NOMO-1 treated with dmso at 0.1 percent for 144 hours (cell line): ENCODE data around the gene C10orf105.

Experiments
- DNase-seq: peaks from one replicate; lab custom pipeline; 2025; ENCODE audit not compliant: unreplicated experiment; lab: John Stamatoyannopoulos, UW

The C10orf105 gene

DNA sequence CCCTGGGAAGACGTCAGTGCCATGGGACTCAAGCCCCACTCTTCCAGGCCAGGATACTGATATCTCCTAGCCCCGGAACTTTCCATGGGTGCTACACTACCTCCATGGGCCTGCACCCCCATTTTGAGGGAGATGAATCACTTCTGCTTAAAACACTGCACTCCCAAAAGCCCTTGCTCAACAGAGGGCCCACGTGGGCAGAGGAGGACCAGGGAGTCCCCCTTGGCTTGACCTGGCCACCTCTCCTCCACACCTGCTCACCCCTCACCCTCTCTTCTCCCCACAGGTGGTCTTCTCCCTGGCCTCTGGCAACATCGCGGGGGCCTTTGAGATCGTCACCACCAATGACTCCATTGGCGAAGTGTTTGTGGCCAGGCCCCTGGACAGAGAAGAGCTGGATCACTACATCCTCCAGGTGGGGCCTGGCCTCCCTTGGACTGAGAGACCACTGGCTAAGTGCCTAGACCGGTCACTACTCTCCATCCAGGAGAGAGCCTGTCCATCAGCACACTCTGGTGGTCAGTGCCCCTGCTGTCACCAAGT, 19.9 kb upstream of the C10orf105 start:
- no peak for DNase-seq

DNA sequence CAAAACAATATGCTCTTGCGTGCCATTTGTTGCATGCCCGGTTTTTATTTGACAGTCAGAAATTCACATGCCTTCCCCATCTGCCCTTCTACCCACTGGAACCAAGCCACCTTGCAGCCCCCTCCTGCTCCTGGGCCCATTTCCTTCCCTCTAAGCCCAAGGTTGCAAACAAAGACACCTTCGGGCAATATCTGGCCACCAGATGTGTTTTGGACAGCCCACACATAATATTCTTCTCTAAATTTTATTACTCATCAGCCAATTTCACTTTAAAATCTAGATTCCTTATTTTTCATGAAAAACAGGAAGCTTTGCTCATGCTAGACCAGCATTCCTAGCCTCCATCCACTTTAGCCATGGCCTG, 18.2 kb upstream of the C10orf105 start:
- no peak for DNase-seq

DNA sequence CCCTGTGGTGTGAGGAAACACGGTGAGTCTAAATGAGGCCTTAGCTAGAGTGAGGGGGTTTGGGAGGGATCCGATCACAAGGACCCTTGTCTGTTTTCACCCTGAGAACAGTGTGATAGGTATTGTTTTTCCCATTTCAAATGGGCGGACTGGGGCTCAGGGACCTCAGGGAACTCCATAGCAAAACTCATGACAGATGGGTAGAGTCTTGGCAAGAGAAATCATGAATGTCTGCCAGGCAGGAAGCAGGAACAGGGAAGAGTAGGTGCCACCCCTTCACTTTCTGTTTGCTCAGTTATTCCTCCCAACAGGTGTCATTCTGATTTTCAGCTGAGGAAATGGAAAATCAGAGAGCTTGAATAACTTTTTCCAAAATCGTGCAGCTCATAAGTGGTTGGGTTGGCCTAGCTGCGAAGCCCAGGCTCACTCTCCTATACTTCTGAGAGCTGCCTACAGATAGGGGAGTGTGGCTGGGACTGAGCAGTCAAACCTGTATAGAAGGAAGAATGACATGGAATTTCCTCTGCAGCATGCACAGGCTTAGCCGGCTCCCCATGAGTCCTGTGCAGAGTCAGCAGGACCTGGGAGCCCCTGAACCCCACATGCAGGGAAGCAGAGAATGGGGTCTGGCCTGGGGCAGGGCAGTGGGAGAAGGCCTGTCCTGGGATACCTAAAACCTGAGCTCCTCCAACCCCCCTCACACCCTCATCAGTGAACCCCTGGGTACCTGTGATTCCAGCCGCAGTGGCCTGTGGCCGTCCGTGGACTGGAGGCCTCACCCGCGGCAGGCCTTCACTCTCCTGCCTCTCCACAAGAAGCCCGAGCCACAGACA, 17.6 kb upstream of the C10orf105 start:
- no peak for DNase-seq

DNA sequence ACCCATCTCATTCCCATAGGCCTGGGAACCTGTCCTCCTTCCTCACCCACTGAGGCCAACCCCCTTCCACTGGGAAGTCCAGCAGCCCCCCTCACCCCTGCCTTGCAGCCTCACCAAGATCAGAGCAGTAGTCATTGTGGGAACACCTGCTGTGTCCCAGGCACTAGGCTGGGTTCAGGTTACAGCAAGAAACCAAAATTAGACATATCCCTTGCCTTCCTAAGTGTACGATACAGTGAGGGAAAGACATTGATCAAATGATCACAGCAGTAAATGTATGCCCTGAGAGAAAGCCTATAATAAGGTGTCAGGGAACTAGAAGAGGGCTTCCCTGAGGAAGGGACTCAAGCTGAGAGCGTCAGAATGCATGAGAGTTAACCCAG, 17.0 kb upstream of the C10orf105 start:
- no peak for DNase-seq

DNA sequence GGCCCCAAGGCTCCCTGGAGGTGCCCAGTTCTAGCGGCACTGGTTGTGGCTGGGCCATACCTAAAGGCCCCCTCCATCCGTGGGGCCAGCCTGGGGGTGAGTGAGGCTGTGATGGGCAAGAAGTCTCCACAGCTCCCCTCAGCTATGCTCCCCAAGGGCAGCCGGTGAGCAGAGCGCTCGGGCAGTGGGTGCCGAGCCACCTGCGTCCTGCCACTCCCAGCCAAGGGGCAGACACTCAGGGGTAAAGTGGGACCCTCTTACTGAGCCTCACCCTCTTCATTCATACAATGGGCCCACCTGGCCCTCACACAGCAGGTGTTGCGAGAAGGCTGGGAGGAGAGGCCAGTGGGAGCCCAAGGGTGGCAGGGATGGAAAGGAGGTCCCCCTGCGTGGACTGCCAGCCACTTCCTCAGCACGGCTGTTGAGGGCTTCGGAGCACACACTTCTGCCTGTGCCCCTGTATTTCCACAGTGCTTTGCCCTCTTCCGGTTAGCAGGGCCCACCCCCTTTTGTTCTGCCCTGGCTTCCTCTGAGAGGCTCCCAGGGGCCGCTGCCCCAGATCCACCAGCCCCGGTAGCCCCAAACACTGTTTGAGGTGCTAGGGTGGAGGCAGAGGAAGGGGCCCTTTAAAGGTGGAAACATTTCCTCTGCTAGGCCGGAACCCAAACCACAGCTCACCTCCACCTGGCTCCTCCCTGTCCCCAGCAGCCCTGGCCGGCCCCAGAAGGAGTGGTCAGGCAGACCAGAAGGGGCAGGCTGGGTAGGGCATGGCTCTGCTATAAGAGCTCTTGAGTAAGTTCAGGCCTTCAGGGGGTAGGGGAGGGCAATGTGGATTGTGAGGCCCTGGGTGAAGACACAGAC, 16.4 kb upstream of the C10orf105 start:
- DNase-seq = peak; percentile 51

DNA sequence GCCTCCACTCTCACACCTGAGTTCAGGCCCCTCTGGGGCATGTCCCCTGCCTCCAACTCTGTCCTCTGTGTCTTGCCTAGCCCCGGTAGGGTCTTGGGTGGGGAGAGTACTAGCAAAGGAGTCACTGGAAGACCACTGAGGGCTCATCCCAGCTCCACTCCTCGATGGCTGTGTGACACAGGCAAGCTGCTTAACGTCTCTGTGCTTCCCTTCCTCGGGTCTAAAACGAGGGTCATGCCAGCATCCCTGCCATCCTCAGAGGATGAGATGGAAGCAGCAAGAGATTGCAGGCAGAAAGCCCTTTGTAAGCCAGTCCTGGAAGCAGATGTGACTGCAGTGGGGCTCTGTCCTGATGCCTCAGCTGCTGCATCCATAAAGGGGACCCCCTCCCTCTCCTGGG, 15.2 kb upstream of the C10orf105 start:
- no peak for DNase-seq

DNA sequence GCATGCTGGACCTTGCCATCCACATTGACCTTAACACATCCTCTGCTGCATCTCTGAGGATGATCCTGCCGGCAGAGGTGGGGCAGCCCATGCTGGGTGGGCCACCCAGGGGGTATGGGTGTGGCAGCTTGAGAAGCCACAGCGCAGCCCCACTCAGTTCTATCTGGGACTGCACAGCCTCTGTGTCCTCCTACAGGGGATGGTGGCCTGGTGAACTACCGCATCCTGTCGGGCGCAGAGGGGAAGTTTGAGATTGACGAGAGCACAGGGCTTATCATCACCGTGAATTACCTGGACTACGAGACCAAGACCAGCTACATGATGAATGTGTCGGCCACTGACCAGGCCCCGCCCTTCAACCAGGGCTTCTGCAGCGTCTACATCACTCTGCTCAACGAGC, 12.2 kb upstream of the C10orf105 start:
- DNase-seq = no peak

DNA sequence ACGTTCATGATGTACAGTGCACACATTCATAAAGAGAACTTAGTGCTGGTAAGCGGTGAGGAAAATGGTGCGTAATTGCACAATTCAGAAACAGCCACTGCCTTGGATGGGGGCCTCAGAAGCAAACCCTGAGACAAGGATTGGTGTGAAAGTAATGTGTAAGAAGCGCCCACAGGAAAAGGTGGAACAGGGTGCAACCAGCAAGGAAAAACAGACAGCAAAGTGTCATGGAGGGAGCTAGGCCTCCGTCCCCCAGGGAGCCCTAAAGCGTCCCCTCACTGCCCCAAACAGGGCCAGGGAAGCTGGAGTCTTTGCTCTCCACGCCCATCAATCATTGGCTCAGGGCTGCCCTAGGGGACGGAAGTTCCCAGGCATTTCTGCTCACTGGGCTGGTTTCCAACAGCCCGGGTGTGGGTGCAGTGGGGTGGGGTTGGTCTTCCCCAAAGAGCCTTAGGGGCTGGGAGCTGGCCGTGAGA, 9.6 kb upstream of the C10orf105 start:
- peak; percentile 60 for DNase-seq

DNA sequence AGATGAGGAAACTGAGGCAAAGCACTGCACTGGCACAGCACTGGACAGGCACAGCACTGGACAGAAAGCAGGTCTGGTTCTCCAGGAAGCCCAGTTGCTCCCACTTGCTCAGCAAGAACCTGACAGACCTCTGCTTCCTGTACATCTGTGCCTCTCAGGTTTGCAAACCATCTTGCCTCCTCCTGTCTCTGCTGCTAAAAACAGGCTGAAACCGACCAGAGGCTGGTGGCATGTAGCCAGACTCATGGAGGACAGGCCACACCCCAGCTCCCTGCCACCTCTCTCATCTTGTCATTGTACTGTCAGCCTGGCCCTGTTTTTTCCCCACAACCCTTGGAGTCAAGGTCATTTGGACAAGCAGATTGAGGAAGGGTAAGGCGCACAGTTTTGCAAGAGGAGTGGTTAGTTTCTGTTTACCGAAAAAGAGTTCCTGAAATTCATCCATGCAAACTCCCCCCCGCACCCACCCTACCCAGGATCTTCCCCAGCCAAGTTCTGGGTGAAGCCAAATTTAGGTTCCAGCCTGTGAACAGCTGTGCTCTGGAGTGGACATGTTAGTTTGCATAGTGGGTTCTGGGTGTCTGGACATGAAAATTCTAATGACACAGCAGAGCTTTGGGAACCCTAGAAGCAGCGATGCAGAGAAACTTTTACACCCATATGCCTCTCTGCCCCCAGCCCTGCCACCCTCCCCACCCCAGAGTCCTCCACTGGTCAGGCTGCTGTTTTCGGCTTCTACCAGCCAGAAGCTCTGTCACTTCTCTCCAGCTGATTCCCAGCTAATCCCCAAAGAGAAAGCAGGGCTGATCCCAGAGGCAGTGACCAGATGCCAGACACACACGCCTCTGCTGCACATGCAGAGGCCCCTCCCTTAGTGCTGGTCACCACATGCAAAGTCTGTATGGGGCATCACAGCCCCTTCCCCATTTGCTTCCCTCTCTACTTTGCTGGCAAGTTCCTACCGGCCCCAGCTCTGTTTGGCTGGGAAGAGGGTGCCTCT, 8.5 kb upstream of the C10orf105 start:
- DNase-seq = peak; percentile 95

DNA sequence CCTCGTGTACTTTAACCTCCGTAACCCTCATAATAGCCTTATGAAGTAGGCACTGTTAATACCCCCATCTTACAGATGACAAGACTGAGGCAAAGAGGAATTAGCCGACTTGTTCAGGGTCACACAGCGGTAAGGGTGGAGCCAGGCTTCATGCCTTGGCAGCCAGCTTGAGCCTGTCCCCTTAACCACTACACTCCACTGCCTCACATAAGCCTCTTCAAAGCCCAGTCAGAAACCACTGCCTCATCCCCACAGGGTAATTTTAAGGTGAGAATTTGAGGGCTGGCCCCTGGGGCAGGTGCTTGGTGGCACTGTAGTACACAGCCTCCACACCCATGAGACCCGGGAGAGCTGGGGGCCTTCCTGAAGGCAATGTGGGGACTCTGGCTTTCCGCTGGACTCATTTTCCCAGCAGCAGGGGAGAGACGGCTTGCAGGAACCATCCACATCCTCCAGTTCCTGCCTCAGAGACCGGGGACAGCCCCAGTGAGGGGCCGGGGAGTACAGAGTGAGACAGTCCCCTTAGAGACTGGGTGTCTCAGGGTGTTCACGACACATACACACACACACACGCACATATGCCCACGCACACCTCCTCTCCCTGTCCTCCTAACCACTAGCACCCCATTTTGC, 7.6 kb upstream of the C10orf105 start:
- DNase-seq = no peak

DNA sequence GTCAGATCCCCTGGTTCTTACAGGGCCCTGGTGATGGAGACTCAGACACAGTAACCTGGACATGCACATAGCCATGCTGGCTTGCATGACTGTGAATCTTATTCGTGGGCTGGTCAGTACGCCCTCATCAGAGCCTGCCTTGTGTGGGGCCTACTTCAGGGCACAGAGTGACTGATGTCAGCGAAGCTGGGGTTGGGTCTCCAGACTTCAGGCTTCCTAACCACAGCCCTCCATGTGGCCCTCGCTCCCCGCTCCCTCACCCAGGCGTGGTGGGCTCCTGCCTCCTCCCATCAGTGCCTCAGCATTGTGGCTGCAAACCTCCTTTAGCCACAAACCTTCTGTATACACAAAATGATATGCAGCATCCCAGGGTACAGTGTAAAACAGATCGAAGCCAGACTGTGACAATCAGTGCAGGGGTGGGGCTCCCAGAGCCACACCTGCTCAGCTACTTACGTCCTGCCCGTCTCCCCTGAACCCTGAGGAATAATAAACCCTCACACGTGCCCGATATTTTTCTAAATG, 7.1 kb upstream of the C10orf105 start:
- no peak for DNase-seq

DNA sequence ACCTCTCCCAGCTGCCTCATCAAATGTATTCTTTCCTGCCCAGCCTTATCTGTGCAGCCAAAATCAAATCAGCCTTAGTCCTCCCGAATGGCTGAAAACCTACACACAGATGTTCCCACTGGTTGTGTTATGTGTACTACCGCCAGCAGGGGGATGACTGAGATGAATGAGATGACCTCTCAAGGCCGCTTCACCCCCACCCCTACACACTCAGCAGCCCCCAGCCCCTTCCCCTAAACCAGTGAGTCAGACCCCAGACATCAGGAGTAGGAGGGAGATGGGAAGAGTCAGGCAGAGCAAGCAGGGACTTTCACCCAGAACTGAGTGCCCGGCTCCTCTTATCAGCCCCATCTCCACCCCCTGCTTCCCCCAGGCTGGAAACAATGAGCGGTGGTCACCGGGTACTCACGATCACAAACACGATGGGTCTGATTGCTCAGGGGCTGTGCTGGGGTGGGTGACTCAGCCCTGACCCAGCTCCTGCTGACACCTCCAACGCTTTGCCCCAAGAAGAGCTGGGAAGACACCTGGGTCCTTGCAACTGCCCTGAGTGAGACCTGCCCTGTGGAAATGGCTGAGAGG, 6.5 kb upstream of the C10orf105 start:
- no peak for DNase-seq

DNA sequence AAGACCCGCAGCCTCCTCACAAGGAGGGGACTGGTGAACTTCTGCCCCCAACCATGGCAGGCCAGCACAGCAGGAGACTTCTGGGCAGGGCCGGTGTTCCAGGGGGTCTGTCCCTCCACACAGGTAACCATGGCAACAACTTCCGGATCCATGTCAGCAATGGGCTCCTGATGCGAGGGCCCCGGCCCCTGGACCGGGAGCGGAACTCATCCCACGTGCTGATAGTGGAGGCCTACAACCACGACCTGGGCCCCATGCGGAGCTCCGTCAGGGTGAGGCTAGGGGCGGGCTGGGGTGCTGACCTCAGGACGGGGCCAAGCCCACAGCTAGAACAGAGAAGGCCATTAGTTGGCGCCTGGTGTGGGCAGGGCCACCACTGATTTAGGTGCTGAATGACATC, 5.7 kb upstream of the C10orf105 start:
- no peak for DNase-seq

DNA sequence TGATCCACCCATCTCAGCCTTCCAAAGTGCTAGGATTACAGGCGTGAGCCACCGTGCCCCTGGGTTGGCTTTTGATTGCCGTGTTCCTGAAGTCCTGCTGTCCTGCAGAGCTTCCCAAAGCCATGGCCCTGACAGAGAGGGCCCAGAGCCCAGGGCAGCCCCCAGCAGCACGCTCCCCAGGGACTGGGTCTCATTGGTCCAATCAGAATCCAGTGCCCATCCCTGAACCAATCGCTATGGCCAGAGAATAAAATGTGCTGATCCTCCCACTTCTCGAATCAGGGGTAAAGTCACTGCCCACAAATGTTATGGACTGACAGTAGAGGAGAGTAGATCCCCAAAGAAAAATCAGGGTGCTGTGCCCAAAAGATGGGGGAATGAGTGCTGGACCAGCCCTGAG, 5.0 kb upstream of the C10orf105 start:
- DNase-seq = no peak

DNA sequence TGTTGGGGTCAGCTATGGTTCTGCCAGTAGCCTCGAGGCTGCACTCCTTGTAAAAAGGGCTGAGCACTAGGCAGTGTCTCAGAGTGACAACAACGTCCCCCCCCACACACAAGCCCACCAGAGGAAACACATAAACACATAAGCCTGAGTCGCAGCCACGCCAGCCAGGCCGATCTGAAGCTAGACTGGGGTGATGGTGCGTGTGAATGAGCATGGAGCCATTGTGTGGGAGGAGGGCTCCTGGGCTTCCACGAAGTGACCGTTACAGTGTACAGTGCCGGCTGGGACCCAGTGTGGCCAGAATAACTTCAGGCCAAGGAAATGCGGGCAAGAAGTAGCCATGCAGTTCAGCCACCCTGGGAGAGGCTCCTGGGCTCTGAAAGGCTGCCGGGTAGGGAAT, 3.7 kb upstream of the C10orf105 start:
- DNase-seq = no peak

DNA sequence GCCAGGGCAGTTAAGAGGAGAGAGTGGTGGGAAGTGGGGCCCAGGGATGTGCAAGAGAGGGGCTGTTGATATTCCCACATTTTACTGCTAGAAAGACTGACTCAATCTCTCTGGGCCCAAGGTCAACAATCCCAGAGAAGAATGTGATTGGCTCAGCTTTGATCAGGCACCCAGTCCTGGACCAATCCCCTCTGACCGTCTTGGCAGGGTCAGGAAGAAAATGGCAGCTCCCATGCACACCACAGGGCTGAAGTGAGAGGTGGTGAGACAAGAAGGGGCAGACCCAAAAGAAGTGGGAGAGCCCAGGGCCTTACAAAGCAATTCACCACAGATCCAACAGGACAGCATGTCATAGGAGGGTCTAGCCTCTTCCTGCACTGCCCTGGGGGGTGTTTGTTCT, 3.3 kb upstream of the C10orf105 start:
- DNase-seq = no peak

DNA sequence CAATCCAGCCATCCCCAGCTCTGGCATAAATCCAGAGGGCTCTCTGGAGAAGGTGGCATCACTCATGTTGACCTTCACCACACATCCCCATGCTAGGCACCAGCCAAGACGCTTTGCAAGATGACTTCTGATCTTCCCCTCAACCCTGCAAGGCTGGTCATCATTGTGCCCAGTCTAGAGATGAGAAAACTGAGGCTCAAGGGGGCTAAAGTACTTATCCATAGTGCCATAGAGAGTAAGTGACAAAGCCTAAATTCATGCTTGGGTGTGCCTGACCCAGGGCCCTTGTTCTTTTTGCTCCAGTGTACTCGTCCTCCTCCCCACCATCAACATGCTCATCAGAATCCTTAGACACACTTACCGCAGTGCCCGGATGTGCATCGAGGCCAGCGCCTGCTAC, 1.7 kb upstream of the C10orf105 start:
- no peak for DNase-seq

DNA sequence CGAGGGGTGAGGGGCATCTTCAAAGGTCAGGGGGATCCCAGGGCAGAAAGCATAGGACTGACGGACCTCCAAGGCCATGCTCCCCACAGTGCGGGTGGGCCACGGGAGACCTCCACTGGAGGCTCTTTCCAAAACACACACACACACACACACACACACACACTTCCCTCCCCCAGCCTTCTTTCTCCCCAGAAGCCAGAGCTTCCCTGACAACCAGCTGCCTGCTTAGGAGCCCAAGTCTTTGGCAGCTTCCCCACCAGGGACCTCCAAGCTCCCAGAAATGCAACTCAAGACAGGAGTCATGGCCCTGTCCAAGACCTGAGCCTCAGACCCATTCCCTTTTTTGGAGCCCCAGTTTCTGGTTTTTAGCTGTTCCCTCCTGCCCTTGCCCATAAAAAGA, 710 bp upstream of the C10orf105 start:
- DNase-seq = no peak

DNA sequence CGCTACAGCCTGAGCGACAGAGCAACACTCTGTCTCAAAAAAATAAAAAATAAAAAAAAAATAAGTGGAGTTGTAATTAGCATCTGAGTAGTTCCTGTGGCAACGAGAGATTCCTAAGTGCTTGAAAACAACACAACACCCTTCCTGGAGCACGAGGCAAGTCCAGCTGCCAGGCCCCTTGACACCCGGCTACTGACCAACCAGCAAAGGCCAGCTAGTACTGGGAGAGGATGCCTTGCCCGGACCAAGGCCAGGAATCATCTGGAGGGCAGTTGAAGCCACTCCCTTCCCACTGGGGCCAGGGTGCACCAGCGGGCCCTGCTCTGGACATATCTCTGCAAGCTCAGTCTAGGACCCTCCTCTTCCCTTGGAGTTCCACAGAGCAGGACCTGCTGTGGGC, 536 bp downstream of the C10orf105 start:
- DNase-seq = no peak
